Inflammatory macrophage (primary cell): ENCODE results near the gene ATP2B2.

Experiments used
- DNase-seq, 2 donors: peaks; one replicate each; pipeline ENCODE4 v3.0.0-alpha.2; 2020 to 2022

ATP2B2 gene

GRCh38 chr3:10340476-10340875 is 164.9 kb downstream of the ATP2B2 start:
- no peak for DNase-seq

DNA sequence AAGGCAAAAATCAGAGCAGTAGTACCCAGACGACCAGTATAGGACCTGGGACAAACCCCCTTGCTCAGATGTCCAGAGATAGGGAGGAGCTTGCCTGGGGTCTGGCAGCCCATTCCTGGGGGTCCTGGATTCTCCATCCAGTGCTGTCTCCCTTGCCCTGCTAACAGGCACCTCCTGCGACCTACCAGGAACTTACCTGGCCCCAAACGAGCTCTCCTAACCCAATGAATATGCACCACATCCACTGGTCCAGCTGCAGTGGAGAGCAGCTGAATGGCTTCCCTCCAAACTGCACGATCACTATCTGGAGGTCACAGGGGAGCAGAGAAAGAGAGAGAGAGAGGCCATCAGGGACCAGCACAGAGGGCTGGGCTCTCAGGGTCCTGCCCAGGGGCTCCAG is 165.3 kb downstream of the ATP2B2 start:
- DNase-seq, result no peak

- DNase-seq, result no peak
Measured at GRCh38 chr3:10339376-10339955, 165.9 kb downstream of the ATP2B2 start.

- no peak for DNase-seq
Measured at GRCh38 chr3:10338591-10339353, 166.6 kb downstream of the ATP2B2 start.

DNA sequence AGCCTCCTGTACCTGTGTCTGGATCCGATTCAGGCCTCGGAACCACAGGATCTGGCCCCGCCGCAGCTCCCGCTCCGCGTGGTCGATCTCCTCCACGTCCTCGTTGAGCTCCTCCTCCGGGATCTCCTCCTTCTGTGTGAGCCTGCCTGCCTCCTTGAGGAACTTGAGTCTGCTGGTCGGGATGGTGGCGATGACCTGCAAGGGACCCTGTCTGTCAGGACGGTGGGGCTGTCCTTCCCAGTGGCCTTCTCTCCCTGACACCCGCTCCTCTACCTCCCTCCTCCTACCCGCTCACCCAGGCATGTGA is 167.3 kb downstream of the ATP2B2 start:
- no peak for DNase-seq

GRCh38 chr3:10337323-10338163 is 167.8 kb downstream of the ATP2B2 start:
- DNase-seq, result no peak

GRCh38 chr3:10336761-10337160 is 168.6 kb downstream of the ATP2B2 start:
- no peak for DNase-seq

DNA sequence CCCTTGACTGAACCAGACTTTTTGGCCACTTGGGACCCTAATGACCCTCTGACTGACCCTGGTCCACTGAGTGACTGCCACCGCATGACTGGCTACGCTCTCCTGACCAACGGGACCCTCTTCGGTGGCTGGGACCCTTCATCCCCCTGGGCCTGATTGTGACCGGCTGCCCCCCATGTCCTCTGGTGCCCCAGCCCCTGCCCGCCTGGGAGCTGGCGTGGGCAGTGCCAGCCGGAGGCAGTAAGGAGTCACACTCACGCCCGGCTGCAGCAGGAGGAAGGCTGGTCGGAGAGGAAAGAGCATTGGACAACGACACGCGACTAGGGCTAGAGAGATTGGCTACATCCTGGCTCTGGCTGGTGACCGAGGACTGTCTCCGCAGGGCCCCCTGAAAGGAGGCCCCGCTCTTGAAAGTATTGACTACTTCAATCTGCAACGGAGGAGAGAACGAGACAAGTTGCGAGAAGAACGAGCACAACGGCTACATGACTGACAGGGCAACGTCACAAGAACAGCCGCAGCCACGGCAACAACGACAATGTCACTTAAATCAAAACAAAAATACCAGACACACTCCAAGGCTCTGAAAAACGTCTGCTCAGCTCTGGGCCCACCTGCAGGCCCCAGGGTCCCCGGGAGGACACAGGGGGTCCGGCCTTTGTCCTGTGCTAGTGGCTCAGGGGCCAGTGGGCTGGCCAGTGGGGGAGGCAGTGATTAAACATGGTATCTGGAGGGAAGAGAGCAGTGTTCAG is 169.3 kb downstream of the ATP2B2 start:
- DNase-seq, result no peak

- DNase-seq, result no peak
Measured at GRCh38 chr3:10335190-10335738, 170.1 kb downstream of the ATP2B2 start.

GRCh38 chr3:10334459-10334858 is 170.9 kb downstream of the ATP2B2 start:
- DNase-seq, result no peak

DNA sequence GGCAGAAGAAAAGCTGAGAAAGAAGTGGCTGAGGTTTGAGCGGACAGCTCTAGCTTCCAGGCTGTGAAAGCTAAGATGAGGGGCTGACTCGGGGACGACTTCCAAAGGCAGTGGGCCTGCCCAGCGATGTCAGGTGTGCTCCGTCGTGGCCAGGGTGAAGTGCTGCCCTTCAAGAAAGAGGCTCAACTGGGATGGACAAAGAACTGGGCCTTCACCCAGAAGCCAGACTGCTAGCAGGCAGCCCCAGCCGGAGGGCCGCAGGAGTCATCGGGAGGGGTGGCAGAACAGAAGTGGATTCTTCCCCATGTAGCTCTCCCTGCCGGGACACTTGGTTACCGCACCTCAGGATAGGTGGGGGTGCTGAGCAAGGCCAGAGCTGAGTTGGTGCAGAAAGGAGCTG is 171.3 kb downstream of the ATP2B2 start:
- no peak for DNase-seq

GRCh38 chr3:10333349-10333650 is 172.1 kb downstream of the ATP2B2 start:
- DNase-seq, result no peak

GRCh38 chr3:10332481-10333348 is 172.7 kb downstream of the ATP2B2 start:
- no peak for DNase-seq

DNA sequence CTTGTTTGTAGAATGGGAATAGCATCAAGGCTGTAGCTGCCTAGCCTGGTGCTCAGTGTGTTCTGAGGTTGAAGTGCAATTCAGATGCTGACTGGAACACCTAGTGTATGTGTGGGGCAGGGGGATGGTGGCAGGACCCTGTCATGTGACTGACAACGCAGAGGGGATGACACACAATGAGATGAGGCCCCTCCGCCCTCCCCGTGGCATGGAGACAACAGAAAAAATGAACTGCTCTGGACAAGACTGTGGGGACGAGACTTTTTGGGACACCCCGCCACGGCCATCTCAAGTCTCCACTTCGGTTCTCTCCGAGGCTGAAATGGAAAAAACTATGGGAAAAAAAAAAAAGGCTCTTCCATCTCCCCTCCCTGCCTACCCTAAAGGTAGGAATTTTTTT is 174.1 kb downstream of the ATP2B2 start:
- DNase-seq, result no peak

DNA sequence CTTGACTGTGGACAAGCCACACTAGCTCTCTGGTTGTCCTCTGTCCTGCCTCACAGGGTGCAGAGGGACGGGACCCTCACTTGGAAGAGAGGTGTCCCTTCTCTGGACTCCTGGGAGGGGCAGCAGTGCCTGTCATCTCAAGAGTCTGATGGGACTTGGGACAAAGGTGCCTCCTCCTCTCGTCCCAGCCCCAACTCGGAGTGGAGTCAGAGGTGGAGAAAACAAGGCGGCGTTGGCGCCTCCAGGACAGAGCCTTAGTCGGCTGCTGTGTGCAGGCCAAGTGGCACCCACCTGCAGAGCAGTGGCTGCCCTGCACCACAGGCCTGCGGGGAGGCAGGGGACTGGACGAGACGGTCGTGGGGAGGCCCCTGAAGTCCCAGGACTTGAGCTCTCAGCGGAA is 175.1 kb downstream of the ATP2B2 start:
- DNase-seq, result no peak

- DNase-seq, result no peak
Measured at GRCh38 chr3:10329495-10330015, 175.8 kb downstream of the ATP2B2 start.

DNA sequence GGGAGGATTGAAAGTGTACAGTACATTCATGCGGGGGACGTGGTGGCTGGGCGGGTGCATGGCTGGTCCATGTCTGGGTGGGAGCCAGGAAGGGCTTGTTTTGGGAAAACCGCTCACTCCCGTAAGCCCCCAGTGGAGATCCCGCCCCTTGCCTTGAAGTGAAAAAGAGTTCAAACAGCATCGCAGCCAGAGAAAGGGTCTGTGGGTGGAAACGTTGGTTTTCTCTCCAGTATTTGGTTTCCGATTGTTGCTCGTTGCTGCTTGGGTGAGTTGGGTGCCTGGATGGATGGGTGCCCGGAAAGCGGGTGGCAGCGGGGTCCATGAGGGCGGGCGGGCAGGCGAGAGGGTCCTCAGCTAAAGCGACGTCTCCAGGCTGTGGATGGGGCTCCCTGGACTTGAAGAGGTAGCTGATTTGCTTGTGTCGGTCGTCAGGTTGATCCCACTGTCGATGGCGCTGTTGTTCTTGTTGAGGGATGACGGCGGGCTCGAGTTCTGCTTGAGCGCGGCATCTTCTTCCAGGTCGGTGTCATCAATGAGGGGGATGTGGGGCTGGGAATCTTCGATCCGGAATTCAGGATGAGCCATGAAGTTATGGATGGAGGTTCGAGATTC is 176.8 kb downstream of the ATP2B2 start:
- no peak for DNase-seq

DNA sequence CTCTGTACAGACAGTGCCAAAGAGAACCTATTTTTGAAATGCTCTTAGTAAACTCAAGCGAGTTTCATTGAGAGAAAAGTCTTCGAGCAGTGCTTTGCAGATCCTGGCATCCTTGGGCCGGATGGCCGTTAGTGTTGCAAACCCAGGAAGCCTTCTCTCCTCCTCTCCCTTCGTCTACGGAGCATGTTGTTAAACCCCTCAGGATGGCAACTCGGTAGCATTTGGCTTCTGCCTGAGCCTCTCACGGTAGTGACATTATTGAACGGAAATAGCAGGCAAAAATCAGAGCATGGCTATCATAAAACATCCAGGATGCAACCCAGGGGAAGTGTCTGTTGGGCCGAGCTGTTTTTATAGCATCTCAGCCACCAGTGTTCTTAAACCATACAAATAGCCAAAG is 177.8 kb downstream of the ATP2B2 start:
- DNase-seq, result no peak

DNA sequence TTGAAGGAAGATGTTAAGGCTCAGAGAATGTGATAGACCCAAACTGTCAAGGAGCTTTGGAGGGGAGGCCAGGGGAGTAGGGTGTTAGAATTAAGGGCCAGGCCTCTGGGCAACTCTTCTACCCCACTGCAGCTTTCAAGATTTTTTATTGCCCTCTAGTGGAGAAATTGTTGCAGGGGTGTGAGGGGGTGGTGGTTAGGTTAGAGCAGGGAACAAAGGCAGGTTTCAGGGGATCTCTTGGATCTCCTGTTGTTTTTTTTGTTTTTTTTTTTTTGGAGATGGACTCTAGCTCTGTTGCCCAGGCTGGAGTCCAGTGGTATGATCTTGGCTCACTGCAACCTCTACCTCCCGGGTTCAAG is 183.1 kb downstream of the ATP2B2 start:
- peak; percentile 6 to 37 for DNase-seq

DNA sequence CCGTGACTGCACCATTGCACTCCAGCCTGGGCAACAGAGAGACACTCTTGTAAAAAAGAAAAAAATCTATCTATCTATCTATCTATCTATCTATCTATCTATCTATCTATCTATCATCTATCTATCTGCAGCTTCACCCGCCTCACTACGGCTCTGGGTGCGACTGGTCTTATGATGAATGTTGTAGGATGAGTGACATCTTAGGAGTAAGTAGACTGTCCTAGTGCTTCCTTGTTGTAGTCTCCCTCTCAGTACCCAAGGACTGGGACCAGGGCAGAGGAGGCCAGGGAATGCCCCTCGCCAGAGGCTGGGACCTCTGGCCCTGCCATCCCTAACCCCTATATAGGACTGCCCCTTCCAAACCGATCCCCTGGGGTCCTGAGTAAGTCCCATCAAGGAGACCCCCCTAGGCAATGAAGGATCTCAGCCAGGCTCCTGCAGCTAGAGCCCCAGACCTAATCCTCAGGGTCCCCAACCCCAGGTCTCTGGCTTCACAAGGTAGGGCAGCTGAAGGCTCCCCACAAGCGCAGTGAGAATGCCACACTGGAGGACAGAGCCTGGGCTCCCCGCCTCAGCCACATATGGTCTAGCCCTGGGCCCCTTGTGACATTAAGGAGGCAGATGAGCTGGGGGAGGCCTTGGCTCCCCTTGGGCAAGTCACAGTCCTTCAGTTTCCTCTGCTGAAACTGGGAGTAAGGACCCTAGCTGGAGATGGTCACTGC is 183.6 kb downstream of the ATP2B2 start:
- no peak for DNase-seq

DNA sequence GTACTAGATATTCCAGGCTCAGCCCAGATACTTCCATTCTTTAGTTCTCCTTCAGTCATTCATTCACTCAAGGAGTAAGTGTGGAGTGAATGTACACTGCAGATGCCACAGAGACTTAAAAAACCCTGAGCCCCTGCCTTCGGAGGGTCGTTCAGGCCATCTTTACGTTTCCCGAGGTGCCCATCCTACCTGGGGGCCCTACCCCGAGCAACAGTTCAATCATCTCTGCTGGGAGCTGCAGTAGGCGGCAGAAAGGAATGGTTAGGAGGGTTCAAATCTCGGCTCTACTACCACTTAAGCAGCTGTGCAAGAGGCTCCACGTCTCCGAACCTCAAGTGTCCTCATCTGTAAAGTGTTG is 185.1 kb downstream of the ATP2B2 start:
- DNase-seq, result no peak
